ENCODE data around the gene CNR2.

DNA sequence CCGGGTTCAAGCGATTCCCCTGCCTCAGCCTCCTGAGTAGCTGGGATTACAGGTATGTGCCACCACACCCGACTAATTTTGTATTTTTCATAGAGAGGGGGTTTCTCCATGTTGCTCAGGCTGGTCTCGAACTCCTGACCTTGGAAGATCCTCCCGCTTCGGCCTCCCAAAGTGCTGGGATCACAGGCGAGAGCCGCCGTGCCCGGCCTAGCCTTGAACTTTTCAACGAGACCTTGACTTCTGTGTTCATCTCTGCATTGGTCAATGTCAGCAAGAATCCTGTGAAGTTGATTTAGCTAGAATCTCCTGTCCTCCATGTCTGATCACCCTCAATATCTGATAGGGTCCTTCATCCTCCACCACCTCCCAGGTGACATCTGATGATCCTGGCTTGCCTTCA lies 11.4 kb upstream of the CNR2 start:
- TF ChIP-seq, protein P1, sequence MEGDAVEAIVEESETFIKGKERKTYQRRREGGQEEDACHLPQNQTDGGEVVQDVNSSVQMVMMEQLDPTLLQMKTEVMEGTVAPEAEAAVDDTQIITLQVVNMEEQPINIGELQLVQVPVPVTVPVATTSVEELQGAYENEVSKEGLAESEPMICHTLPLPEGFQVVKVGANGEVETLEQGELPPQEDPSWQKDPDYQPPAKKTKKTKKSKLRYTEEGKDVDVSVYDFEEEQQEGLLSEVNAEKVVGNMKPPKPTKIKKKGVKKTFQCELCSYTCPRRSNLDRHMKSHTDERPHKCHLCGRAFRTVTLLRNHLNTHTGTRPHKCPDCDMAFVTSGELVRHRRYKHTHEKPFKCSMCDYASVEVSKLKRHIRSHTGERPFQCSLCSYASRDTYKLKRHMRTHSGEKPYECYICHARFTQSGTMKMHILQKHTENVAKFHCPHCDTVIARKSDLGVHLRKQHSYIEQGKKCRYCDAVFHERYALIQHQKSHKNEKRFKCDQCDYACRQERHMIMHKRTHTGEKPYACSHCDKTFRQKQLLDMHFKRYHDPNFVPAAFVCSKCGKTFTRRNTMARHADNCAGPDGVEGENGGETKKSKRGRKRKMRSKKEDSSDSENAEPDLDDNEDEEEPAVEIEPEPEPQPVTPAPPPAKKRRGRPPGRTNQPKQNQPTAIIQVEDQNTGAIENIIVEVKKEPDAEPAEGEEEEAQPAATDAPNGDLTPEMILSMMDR (conservative IDR thresholded peaks at IDR 0.05), result no peak
- TF ChIP-seq ZFX (IDR thresholded peaks at IDR 0.05), result no peak

Data from C4-2B (cell line).